Stomach (tissue), 9 donors: Measurements from ENCODE around the gene DUOX2. TPM values are rescaled to one million over a fixed set of nuclear protein-coding genes. Genes with fewer than 3 reads are reported as not detected.

ENCODE experiments used
- DNase-seq, 2 donors: peaks; one replicate each; pipeline versions ENCODE4 v3.0.0 to v3.0.0-alpha.2; 2013 to 2019
- H3K27ac ChIP-seq, 5 donors: fragments of 200-600 bp in 4 of 5; sonication (generic) in 4 of 5; one replicate each; pipeline ENCODE4 v1.5.1; 2013 to 2019; ENCODE audit warnings: mild to moderate bottlenecking in 1 of 5, moderate library complexity in 1 of 5
- H3K27me3 ChIP-seq, 3 donors: fragments of 200-600 bp; sonication (generic); one replicate each; pipeline ENCODE4 v1.5.1; 2017 to 2019; ENCODE audit warnings: mixed run types in 1 of 3
- H3K36me3 ChIP-seq, 4 donors: fragments of 200-600 bp; sonication (generic); 1 replicate in 3 of 4; 2 replicates in 1 of 4; pipeline ENCODE4 v1.5.1; 2016 to 2019
- H3K4me1 ChIP-seq, 4 donors: fragments of 200-600 bp; sonication (generic); one replicate each; pipeline ENCODE4 v1.5.1; 2016 to 2019
- H3K4me3 ChIP-seq, 4 donors: fragments of 200-600 bp; sonication (generic) in 3 of 4; one replicate each; pipeline ENCODE4 v1.5.1; 2016 to 2019; ENCODE audit warnings: mild to moderate bottlenecking in 1 of 4
- H3K9me3 ChIP-seq, 4 donors: fragments of 200-600 bp; sonication (generic); one replicate each; pipeline ENCODE4 v1.5.1; 2016 to 2019
- EP300 ChIP-seq: sonication (generic); formaldehyde crosslinking; IDR thresholded peaks from one replicate; pipeline ENCODE4 v1.6.1; 2017; ENCODE audit warnings: antibody characterized with exemption
- POLR2A ChIP-seq, 4 donors: fragments of 450-650 bp; IDR thresholded peaks; one replicate each; pipeline ENCODE4 v1.6.1; 2016; ENCODE audit warnings: antibody characterized with exemption in 4 of 4, control low read depth in 2 of 4, mild to moderate bottlenecking in 1 of 4, moderate library complexity in 1 of 4
- POLR2AphosphoS5 ChIP-seq, 3 donors: sonication (generic); formaldehyde crosslinking; IDR thresholded peaks; one replicate each; pipeline ENCODE4 v1.6.1; 2016; ENCODE audit warnings: antibody characterized with exemption in 3 of 3
- WGBS, 5 donors: extraction: QIAGEN DNeasy Blood & Tissue Kit in 3 of 5; methylation state at CpG; one replicate each; pipeline versions ENCODE4 v1.1.5 to v1.1.7; 2013 to 2018; 5-methylcytosine and 5-hydroxymethylcytosine counted together
- intact Hi-C: fragments of 100-400 bp; cut with DNase I; formaldehyde crosslinking; loops from one replicate; pipeline ENCODE4 v1.15.1; 2023; ENCODE audit warnings: low total_unique reads
- polyA plus RNA-seq, 3 donors: library from polyadenylated mRNA; stranded (reverse); fragments of 200-250 nt; gene quantifications; one replicate each; pipeline ENCODE4 v1.2.3, GENCODE V29; 2013
- total RNA-seq, 5 donors: library from RNA; depleted of rRNA; stranded (reverse); fragments of >200 nt; gene quantifications; one replicate each; pipeline versions ENCODE4 v1.1.0 to v1.2.3, GENCODE V29; 2014 to 2016
- TF ChIP-seq, protein P1 (sequence below), 7 experiments: fragments of 450-650 bp in 4 of 7; fragments of 200-600 bp in 3 of 7; sonication (generic) in 3 of 7; IDR thresholded peaks; one replicate each; pipeline ENCODE4 v1.5.1; 2016 to 2019; ENCODE audit warnings: antibody characterized with exemption in 7 of 7, control low read depth in 2 of 7, mild to moderate bottlenecking in 1 of 7
- donor health status: healthy with polysubstance abuse.
- donor health status: Bipolar disorder and iron deficiency.
- donor health status: healthy.

Gene DUOX2
- total and polyA plus RNA-seq, 8 donors: 1.2 to 445 (median 54.5) TPM

GRCh38 chr15:45122719-45123118 lies 8.7 kb upstream of the DUOX2 start:
- H3K4me3 ChIP-seq: no peak overlapping the region
- no peaks in the 10 kb centered on the region for H3K36me3 ChIP-seq
- TF ChIP-seq, protein P1, sequence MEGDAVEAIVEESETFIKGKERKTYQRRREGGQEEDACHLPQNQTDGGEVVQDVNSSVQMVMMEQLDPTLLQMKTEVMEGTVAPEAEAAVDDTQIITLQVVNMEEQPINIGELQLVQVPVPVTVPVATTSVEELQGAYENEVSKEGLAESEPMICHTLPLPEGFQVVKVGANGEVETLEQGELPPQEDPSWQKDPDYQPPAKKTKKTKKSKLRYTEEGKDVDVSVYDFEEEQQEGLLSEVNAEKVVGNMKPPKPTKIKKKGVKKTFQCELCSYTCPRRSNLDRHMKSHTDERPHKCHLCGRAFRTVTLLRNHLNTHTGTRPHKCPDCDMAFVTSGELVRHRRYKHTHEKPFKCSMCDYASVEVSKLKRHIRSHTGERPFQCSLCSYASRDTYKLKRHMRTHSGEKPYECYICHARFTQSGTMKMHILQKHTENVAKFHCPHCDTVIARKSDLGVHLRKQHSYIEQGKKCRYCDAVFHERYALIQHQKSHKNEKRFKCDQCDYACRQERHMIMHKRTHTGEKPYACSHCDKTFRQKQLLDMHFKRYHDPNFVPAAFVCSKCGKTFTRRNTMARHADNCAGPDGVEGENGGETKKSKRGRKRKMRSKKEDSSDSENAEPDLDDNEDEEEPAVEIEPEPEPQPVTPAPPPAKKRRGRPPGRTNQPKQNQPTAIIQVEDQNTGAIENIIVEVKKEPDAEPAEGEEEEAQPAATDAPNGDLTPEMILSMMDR (IDR thresholded peaks at IDR 0.05): no peak
- no peak for TF ChIP-seq EP300
- TF ChIP-seq POLR2A (IDR thresholded peaks at IDR 0.05): no peak
- no peak for TF ChIP-seq POLR2AphosphoS5 (IDR thresholded peaks at IDR 0.05)
- H3K27ac ChIP-seq: no peak overlapping the region
- no peak for DNase-seq
- peaks cover 3 to 11% (median 6%) of the 10 kb centered on the region in 4 donors for H3K4me1 ChIP-seq
- WGBS, 5 donors: 84 to 90% (median 86%) methylated on average over 7 of the region's 7 CpGs
- intact Hi-C loops: no loop called here
- H3K9me3 ChIP-seq: no peaks in the 10 kb centered on the region
- H3K27me3 ChIP-seq: peaks cover 0 to 69% (median 2%) of the 10 kb centered on the region in 3 donors

DNA sequence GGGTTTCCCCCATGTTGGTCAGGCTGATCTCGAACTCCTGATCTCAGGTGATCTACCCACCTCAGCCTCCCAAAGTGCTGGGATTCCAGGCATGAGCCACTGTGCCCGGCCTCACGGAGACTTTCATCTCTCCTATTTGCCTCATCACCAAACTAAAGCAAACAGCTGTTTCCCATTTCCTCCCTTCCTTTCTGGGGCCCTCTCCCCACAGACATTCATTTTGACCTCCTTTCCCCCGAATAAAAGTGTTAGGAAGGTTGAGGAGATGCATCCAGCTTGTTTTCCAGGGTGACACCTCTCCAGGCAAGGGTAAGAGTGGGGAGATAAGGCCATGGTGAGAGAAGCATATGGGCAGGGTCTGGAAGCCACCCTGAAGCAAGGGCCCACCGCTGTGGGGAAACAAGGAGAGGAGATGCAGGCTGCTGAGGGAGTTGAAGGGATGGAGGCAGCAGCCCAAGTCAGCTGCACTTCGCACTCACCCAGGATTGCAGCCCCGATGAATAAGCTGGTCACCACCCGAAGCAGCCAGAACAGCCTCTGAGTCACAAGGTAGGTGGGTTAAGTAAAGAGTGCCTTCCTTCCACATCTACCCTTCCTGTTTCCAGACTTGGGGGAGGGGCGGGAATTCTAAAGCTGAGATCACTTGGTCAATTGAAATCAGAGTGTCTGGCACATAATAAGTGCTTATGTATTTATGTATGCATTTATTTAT lies 7.9 kb upstream of the DUOX2 start:
- no peak for DNase-seq
- peaks cover 4 to 73% (median 11%) of the 10 kb centered on the region in 3 donors for H3K27me3 ChIP-seq
- WGBS, 5 donors: 55 to 69% (median 64%) methylated on average over 9 of the region's 9 CpGs
- H3K4me1 ChIP-seq: peaks cover 11 to 19% (median 15%) of the 10 kb centered on the region in 4 donors
- H3K4me3 ChIP-seq: no peak overlapping the region
- no peaks in the 10 kb centered on the region for H3K9me3 ChIP-seq
- TF ChIP-seq EP300 (no peak), POLR2AphosphoS5 (IDR thresholded peaks at IDR 0.05) (peak in 2 of 3 donors; percentile 7 to 31)
- intact Hi-C loops: no loop called here
- H3K27ac ChIP-seq: no peak overlapping the region
- no peaks in the 10 kb centered on the region for H3K36me3 ChIP-seq

DNA sequence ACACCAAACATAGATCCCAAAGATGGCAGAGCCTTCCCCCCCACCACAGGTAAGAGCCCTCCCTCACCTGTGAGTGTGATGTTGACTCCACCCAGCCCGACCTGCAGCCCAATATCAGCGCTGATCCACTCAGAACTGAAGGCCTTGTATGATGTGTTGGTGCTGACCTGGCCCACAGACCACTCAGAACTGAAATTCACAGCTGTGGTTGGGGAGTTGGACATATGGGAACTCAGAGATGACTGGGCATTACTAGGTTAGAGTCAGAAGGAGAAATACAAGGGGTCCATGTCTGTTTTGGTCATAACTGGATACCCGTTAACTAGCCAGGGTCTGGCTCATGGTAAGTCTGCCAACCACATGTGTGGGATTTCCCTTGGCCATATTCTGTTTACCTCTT lies 7.0 kb upstream of the DUOX2 start:
- no peaks in the 10 kb centered on the region for H3K36me3 ChIP-seq
- TF ChIP-seq, protein P1 (IDR thresholded peaks at IDR 0.05): no peak
- TF ChIP-seq EP300 (no peak), POLR2A (IDR thresholded peaks at IDR 0.05) (no peak), POLR2AphosphoS5 (IDR thresholded peaks at IDR 0.05) (no peak)
- H3K4me1 ChIP-seq: peaks cover 16 to 28% (median 23%) of the 10 kb centered on the region in 4 donors
- no peak overlapping the region for H3K4me3 ChIP-seq
- intact Hi-C loops: no loop called here
- WGBS, 5 donors: 89 to 95% (median 91%) methylated on average over 2 to 3 of the region's 3 CpGs
- no peaks in the 10 kb centered on the region for H3K9me3 ChIP-seq
- H3K27ac ChIP-seq: peak overlapping the region in 1 of 5 donors; percentile 0
- peaks cover 12 to 82% (median 19%) of the 10 kb centered on the region in 3 donors for H3K27me3 ChIP-seq
- DNase-seq: no peak

- Histone ChIP-seq H3K27ac (peak overlapping the region in 1 of 5 donors; percentile 0), H3K4me1 (peaks cover 16 to 29% (median 23%) of the 10 kb centered on the region in 4 donors), H3K27me3 (peaks cover 16 to 86% (median 26%) of the 10 kb centered on the region in 3 donors), H3K36me3 (no peaks in the 10 kb centered on the region), H3K4me3 (no peak overlapping the region), H3K9me3 (no peaks in the 10 kb centered on the region)
- TF ChIP-seq POLR2A (IDR thresholded peaks at IDR 0.05) (no peak), EP300 (no peak), POLR2AphosphoS5 (IDR thresholded peaks at IDR 0.05) (no peak)
- TF ChIP-seq, protein P1 (IDR thresholded peaks at IDR 0.05): no peak
- no peak for DNase-seq
- intact Hi-C loops: no loop called here
- 89 to 97% (median 96%) methylated on average over 10 of the region's 10 CpGs for WGBS, 5 donors
These were observed 6.4 kb upstream of the DUOX2 start for GRCh38 chr15:45120081-45120972.
